HG02970 (cell line): ENCODE results near the gene RAPGEF5.

ENCODE experiments used
- ATAC-seq: cut with Tn5 transposase; IDR thresholded peaks from one replicate; pipeline ENCODE4 v1.9.1; 2021; ENCODE audit warnings: mild to moderate bottlenecking, moderate library complexity, moderate number of reproducible peaks; ENCODE audit not compliant: unreplicated experiment, low FRiP score

The RAPGEF5 gene

DNA sequence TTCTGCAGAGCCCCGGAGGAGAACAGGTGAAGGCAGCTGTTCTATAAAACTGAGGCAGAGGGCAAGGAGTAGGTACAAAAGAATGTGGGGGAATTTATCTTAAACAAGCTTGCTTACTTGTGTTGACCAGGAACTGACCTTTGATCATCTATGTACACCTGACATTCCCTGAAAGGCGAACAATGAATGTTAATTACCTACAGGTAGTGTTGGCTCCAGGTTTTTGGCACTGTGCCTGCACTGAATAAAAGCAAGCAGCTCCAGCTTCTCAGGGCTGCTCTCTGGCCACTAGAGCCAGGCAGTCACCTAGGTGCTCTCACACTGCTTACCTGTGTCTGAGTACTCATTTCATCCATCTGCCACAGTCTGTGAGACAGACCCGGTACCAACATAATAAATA lies 87.0 kb downstream of the RAPGEF5 start:
- no peak for ATAC-seq

DNA sequence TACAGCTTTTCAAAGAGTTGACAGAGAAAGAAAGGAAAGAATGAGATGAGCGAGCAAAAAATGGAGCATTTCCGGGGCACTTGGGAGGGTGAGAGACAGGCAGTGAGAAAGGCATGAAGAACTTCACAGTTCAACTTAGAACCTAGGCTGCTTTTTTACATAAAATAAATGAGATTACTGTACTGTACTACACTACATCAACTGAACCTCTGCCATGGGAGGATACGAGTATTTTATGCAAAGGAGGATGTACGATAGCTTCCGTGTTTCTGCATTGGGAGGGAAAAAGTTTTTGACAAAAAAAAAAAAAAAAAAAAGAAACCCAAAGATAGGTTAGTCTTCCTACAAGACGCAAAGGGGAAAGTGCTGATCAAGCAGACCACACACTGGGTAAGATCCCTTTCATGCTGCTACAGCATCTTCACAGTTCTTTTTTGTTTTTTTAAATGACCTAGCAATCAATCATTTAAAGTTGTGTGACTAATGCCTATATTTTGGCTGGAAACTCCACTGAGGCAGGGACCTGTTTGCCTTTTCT lies 88.0 kb downstream of the RAPGEF5 start:
- ATAC-seq: no peak

DNA sequence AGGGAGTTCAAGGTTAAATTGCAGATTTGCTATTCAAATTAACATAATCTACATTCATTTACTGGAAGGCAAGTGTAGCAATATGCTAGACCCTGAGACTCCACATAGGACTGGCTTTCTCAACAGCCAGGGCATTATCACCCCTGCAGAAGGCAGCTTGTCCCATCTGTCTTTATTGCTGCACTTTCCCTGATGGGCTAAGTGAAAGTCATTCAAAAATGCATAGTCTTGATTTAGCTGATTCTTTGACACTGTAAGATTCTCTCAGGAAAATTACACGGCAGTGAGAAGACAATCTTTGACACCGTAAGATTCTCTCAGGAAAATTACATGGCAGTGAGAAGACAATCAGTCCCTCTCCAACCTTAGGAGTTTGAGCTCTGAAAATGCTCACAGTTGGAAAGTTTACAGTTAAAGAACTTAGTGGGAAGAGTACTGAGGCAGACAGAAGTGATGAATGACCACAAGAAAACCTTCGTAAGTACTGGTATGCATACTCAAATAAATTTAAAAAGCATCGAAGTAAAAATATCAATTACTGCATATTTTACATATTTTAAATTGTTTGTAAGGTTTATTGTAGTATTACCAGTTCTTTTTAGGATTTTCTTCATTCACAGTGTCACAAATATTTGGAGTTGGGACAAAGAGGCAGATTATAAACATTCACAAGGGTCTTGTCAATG lies 88.9 kb downstream of the RAPGEF5 start:
- no peak for ATAC-seq

DNA sequence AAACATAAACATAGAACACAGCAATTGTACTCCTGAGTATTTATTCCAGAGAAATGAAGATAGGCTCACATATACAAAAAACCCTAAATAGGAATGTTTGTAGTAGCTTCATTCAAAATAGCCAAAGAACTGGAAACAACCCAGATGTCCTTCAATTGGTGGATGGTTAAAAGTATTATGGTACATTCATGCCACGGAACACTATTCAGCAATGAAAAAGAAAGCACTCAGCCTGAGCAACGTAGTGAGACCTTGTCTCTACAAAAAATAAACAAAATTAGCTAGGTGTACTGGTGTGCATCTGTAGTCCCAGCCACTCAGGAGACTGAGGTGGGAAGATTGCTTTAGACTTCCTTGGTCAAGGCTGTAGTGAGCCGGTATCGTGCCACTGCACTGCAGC lies 94.4 kb downstream of the RAPGEF5 start:
- no peak for ATAC-seq

DNA sequence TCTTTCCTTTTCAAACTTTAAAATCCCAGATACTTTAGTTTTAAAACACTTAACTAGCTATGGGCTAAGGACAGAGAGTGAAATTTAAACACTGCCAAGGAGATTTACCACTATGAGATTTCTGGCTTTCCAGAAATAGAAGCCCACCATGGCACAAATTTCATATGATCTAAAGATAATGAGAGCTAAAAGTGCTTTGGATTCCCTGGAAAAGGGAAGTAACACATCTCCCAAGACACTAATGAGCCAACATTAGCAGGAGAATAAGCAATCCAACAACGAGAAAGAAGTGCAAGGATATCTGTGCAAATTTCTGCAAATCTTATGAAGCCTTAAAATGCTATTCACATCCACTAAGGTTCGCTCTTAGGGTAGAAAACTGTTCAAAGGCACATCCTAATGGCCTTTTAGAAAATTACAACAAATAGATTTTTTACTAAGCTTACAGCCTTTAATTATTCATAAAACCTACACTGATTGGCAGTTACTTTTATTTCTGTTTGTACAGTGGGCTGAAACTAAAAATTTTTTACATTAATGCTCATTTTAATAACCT lies 100.3 kb downstream of the RAPGEF5 start:
- no peak for ATAC-seq

DNA sequence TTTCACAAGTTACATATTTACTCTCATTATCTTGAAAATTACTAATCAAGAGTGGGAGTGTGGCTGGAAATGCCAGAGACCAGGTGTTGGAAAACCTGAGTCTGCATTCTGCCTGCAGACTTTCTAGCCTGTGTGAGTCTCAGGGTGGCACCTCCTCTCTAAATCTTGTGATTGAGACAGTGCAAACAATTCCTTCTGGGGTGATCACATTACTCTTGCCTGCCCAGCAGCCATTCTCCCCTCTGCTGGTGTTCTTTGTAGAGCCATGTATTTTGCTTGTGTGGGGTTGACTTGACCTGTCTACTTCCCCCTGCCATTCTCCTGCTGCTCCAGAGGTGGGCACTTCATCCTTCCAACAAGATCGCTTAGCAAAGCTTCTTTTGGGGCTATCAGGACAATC lies 101.1 kb downstream of the RAPGEF5 start:
- no peak for ATAC-seq

DNA sequence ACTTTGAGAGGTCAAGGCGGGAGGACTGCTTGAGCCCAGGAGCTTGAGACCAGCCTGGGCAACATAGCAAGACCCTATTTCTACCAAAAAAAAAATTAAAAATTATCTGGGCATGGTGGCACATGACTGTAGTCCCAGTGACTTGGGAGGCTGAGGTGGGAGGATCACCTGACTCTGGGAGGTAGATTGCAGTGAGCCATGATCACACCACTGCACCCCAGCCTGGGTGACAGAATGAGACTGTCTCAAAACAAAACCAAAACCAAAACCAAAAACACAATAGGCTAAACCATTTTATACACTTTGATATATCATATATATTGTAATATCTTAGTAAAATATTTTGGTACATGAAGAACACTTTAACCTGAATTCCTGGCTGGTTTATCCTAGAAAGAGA lies 101.6 kb downstream of the RAPGEF5 start:
- no peak for ATAC-seq

DNA sequence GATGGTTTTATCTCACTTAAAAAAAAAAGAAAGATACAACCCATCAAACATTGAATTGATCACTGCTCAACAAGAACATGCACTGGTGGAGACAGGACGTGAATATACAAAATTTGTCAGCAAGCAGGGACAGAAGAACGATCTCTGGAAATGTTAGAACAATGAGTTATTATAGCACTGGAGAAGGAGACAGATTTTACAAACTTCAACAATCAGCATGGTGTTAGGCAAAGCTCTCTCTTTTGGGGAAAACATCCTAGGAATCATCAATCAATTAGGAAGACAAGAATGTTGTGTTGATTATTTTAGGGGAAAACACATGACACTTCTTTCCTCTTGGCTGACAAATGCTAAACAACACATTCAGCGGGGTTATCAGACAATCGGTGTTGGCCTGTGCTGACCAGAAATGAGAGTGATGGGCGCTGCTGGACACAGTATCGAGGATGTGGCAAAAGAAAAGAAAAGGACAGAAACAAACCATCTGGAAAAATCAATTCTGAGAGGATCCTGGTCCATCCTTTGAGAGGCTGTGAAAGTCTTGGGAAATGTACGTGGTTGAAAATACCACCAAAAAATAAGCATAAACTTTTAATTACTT lies 103.9 kb downstream of the RAPGEF5 start:
- no peak for ATAC-seq

DNA sequence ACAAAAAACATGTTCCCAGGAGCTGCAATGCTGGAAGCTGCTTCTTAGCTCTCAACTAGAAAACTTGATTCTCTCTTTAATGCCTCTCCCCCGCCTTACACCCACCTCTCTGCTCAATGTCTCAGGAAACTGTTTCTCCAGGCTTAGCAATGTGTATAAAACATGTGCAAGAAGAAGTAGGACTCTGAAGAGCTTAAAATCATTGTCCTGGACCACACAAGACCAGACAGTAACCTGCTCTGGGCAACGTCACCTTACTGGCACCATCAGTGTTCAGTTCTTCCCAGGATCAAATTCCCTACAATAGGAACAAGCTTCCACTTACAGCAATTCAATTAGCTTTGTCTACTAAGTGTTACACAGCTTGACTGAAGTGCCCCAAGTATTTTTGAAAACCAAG lies 104.9 kb downstream of the RAPGEF5 start:
- no peak for ATAC-seq

DNA sequence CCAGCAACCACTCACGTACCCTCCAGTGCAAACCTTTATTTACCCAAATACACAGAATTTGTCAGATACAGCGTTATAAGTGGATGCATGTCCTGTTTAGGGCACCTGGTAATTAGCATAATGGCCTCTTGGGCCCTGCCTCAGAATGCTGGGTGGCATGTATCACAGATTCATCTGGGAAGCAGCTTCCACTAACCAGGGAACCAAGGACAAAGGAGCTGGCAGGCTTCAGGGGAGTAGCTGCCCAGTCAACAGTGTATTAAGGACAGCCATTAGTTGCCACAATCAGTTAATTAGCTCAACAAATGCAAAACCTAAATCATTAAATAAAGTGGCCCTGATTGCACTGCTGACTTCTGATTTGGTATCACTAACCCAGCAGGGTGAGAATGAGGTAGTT lies 105.7 kb downstream of the RAPGEF5 start:
- no peak for ATAC-seq

DNA sequence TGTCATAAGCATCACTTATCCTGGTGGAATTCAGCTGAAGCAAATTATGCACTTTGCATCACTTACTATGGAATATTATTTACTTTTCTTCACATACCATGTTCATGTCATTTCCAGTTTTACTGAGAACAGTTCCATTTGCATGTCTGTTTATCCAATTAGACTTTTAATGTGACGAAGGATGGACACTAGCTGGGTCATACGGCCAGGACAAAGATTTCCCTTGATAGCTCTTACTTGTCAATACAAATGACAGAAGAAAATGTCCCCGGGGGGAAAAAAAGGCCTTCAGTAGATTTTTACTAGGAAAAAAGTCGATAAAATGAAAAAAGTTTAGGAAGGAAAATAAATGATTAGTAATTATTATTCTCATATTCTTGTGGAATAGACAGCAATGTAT lies 106.6 kb downstream of the RAPGEF5 start:
- ATAC-seq: no peak

DNA sequence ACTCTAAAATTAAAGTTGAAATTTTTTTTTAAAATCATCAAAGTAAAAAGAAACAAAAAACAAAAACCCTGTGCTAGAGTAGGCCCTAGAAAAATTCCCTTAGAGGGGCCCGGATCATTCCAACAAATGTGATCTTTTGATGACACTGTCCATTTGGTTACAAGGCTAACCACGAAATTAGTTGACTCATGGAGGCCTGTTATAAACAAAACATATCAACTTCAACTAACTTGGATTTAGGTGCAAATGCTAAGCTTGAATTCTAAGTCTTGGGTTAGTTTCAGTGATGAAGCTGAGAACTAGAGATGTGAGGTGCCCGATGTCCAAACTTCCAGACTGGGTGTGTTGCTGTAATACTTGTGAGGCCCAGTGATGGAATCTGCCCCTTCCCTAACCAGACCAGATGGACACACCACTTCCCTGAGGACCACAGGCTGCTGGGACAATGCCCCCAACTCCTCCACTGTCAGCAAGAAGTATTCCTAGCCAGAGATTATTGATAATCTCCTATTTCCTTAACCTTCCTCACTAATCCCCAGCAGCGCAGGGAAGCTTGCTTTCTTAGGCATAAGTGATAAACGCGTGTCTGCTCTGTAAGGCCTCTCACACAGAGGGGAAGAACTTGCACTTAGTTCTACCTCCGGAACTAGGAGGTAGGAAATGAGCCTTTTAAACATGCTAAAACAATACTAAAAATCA lies 108.7 kb downstream of the RAPGEF5 start:
- ATAC-seq: no peak

DNA sequence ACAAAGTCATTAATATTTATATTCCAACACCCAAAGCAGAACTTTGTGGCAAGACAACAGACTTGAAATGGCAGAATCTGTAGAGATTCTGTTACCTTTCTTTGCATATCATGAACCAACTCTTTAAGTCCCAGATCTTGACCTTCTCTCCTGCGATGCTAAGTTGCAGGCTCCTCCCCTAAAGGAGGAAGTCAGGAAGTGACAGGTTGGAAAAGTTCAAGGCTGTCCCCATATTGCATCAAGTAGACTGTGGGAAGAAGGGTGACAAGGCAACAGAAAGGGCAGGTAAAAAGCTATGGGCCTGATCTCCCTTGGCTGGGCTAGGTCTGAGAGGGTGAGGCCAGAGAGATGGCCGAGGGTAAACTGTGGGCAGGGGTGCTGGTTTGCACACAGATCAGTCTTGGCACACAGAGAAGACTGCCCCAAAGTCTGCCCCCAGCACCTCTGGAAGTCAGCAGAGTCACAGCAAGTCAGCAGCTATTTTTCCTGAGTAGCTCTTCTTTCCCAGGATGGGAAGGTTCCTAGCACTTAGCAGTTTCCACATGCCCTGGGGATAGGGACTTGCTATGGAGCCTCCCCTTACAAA lies 115.1 kb downstream of the RAPGEF5 start:
- ATAC-seq: no peak

DNA sequence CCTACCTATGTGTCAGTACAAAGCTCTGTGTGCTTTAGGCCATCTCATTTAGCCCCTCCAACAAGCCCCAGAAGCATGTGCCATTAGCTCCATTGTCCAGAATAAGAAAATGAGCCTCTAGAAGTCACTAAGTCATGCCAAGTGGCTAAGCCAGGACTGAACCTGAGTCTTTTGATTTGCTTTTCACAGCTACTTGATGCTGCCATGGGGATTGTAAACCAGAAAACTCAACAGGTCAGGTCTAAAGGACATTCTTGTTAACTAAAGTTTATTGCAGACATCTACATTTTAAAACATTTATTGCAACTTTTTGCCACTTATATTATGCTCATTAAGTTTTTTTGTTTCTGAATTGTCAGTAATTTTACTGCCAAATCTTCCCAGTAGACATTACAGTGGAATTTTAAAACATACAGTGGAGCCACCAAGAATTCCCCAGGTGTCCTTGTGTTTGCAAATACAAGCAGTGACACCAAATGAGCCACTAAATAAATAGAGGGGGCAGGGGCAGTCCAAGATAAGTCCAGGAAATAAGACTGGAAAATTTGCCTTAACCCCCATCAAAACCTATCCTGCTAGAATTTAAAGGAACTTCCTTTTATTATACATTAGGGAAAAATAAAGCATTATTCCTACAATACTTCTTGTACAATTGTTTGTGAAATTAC lies 115.9 kb downstream of the RAPGEF5 start:
- no peak for ATAC-seq

DNA sequence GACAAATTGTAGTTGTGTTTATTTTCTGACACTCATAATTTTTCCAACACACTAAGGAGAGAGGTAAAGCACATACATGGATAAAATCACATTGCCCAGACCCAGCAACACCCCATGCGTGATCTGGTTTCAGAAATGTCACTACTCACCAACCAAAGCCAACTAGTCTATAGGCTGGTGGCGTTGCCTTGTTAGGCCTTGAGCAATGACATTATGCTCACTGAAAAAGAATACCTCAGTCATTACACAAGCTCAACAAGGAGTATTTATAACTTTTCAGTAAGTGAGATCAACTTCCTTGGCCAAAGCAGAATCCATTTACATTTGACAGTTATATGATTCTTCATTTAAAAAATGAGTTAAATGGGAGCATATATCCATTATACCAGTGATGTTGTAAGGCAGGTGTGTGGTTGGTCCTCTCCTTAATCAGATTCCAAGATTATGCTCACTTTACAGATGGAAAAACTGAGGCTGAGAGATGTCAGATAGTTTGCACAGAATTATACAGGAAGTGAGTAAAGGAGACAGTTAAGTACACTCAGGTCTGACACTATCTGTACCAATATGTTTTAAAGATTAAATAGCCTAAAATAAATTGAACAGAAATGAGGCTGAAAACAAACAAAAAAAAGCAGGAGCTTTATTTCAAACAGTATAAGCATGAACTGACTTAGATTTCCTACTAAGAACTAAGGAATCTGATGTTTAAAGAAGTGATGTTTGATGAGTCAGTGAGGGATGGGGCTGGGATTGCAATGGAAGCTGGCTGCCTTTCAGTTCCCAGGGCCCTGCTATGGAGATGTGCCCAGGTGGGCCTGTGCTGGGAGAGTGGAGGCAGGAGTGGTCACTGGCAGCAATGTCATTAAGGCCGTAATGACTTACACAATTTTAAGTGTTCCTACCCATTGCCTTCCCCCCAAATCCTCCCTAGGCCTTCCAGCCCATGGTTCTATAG lies 118.3 kb downstream of the RAPGEF5 start:
- ATAC-seq: no peak

DNA sequence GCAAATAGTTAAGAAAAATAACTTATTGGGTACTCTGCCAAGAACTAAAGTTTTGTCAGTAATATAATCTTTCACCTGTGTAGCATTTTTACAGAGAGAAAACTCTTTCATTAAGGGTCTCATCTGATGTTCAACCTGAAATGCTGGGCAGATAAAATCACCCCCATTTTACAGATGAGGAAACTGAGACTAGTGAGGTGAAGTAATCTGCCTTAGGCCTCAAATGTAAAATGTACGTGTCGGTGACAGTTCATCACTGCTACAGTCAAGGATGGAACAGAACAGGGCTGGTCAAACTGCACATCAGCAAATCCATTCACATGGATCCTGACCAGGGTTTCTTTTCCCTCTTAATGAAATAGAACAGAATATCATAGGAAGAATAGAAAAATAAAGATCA lies 121.8 kb downstream of the RAPGEF5 start:
- ATAC-seq: no peak

DNA sequence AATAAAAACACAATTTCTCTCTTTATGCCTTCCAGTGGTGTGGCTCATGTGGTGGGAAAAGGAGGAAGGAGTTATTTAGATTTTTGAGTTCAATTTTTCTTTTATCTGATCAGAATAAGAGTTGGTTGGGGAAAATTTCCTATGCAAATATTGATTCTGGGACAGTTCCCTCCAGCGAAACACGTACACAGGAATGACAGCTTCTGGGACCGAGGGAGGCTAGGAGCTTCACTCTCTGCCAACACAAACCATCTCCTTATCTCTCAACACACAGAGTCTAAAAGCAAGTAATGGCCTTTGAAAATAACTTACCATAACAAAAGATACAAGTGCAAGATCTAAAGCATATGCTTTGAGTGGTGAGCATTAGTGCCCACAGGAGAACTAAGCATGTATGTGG lies 122.7 kb downstream of the RAPGEF5 start:
- no peak for ATAC-seq

DNA sequence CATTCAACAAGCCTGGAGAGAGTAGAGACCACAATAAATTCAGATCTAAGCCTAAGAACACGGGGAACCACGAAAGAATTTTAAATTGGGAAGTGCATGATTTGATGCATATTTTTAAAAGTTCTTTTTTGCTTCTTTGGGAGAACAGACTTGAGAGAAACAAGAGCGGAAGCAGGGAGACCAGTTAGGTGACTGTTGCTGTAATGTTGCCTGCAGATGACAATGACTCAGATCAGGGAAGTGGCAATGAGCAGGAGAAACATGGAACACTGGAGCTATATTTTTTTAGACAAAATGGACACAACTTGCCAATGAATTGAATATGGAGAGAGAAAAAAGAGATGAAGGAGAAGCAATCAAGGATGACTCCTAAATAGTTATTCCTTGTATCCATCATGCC lies 125.1 kb downstream of the RAPGEF5 start:
- ATAC-seq: no peak

DNA sequence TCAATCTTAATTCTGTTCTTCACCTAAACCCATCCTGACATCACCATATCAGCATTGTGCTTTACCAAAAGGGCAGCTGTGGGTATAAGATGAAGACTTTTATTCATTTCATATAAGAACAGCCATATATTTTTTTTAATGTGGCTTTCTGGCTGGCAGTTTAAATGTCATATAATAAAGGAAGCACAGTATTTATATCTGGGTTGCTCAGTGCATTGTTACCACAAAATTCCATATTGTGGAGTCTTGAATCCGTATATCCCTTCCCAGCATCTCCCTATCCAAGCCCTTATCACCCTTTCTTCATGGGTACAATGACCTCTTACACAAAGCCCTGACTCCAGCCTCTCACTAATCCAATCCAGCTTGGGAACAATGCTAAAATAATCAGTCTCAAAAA lies 125.8 kb downstream of the RAPGEF5 start:
- ATAC-seq: no peak
